Hepatocyte (in vitro differentiated cells): ENCODE measurements around the gene GPAM.

Experiments used
- EZH2 ChIP-seq: fragments of 200-600 bp; sonication (generic); IDR thresholded peaks from 2 replicates; pipeline ENCODE4 v1.6.1; 2016; ENCODE audit warnings: antibody characterized with exemption, mild to moderate bottlenecking, borderline replicate concordance
- EZH2phosphoT487 ChIP-seq: fragments of 200-600 bp; sonication (generic); IDR thresholded peaks from one replicate; pipeline ENCODE4 v1.6.1; 2018; ENCODE audit warnings: antibody characterized with exemption, mild to moderate bottlenecking, low read depth, moderate library complexity; ENCODE audit not compliant: unreplicated experiment, severe bottlenecking
- TF ChIP-seq, protein P1 (sequence below): fragments of 200-600 bp; sonication (generic); IDR thresholded peaks from 2 replicates; pipeline ENCODE4 v1.5.1; 2016; ENCODE audit warnings: antibody characterized with exemption, mild to moderate bottlenecking; ENCODE audit not compliant: poor library complexity

DNA sequence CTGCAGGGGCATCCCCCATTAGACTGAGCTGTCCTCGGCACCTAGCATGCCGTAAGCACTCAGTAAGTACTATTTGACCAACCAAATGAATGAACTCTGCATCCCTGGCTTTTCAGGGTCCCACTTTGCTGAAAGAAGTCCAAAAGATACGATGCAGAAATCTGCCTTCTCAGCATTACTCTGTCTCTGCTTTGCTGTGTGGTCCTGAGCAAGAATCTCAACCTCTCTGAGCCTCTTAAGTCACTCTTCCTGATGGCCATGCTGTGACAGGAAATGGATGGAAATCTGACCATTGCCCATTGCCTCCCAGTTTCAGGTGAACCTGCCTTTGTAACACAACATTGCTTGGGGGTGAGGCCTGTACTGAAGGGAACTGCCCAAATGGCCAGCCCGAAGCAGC is 48.0 kb downstream of the GPAM start:
- TF ChIP-seq, protein P1, sequence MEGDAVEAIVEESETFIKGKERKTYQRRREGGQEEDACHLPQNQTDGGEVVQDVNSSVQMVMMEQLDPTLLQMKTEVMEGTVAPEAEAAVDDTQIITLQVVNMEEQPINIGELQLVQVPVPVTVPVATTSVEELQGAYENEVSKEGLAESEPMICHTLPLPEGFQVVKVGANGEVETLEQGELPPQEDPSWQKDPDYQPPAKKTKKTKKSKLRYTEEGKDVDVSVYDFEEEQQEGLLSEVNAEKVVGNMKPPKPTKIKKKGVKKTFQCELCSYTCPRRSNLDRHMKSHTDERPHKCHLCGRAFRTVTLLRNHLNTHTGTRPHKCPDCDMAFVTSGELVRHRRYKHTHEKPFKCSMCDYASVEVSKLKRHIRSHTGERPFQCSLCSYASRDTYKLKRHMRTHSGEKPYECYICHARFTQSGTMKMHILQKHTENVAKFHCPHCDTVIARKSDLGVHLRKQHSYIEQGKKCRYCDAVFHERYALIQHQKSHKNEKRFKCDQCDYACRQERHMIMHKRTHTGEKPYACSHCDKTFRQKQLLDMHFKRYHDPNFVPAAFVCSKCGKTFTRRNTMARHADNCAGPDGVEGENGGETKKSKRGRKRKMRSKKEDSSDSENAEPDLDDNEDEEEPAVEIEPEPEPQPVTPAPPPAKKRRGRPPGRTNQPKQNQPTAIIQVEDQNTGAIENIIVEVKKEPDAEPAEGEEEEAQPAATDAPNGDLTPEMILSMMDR, result no peak
- TF ChIP-seq EZH2phosphoT487, result no peak
- TF ChIP-seq EZH2, result no peak
